Testis (tissue), 2 donors: Measurements from ENCODE around the gene PLCB1.

Experiments used
- CTCF ChIP-seq, 3 experiments: fragments of 450-650 bp in 2 of 3; fragments of 200-600 bp in 1 of 3; sonication (generic) in 1 of 3; IDR thresholded peaks; one replicate each; pipeline ENCODE4 v1.5.1; 2016 to 2019; ENCODE audit warnings: antibody characterized with exemption in 3 of 3, mild to moderate bottlenecking in 2 of 3, moderate library complexity in 1 of 3
- POLR2A ChIP-seq: fragments of 450-650 bp; IDR thresholded peaks from one replicate; pipeline ENCODE4 v1.6.1; 2017; ENCODE audit warnings: antibody characterized with exemption, mild to moderate bottlenecking, moderate library complexity

GRCh38 chr20:8656335-8656734, 524.3 kb downstream of the PLCB1 start:
- TF ChIP-seq CTCF (IDR thresholded peaks at IDR 0.05) (no peak), POLR2A (no peak)
